Keratinocyte (primary cell): ENCODE measurements around the gene EFNB2. TPM values are rescaled to one million over a fixed set of nuclear protein-coding genes. Genes with fewer than 3 reads are reported as not detected.

ENCODE experiments used
- DNase-seq: peaks from one replicate; pipeline ENCODE4 v3.0.0-alpha.2; 2011; ENCODE audit warnings: low read depth, missing footprints, low spot score
- FAIRE-seq: peaks from 2 replicates; lab custom pipeline; 2011; peaks lifted over from hg19 to GRCh38; lab: Jason Lieb, UNC
- H2AFZ ChIP-seq: 2 replicates; pipeline ENCODE4 v1.6.0; 2012; ENCODE audit warnings: low read length, control low read depth, inconsistent platforms; ENCODE audit not compliant: control insufficient read depth
- H3K27ac ChIP-seq: 2 replicates; pipeline ENCODE4 v1.5.1; 2011; ENCODE audit warnings: low read length; ENCODE audit not compliant: control insufficient read depth, insufficient read depth
- H3K27me3 ChIP-seq: 3 replicates; pipeline ENCODE4 v1.6.0; 2011; ENCODE audit warnings: low read length; ENCODE audit not compliant: control insufficient read depth, insufficient read depth; ENCODE audit errors: extremely low read depth
- H3K36me3 ChIP-seq, 2 experiments: 2 replicates in 1 of 2; 3 replicates in 1 of 2; pipeline ENCODE4 v1.5.1; 2011; ENCODE audit warnings: low read length in 2 of 2, mild to moderate bottlenecking in 1 of 2; ENCODE audit not compliant: control insufficient read depth in 2 of 2, insufficient read depth in 2 of 2; ENCODE audit errors: extremely low read depth in 1 of 2
- H3K4me1 ChIP-seq: 3 replicates; pipeline ENCODE4 v1.5.1; 2011; ENCODE audit warnings: low read length; ENCODE audit not compliant: control insufficient read depth, insufficient read depth; ENCODE audit errors: extremely low read depth
- H3K4me2 ChIP-seq: 3 replicates; pipeline ENCODE4 v1.6.0; 2011; ENCODE audit warnings: low read depth, low read length; ENCODE audit not compliant: control insufficient read depth, insufficient read depth; ENCODE audit errors: extremely low read depth
- H3K4me3 ChIP-seq, 3 experiments: fragments of 200-600 bp in 1 of 3; sonication (generic) in 1 of 3; 2 replicates in 2 of 3; 3 replicates in 1 of 3; pipeline ENCODE4 v1.5.1; 2011 to 2016; ENCODE audit warnings: low read length in 3 of 3, mild to moderate bottlenecking in 3 of 3, control low read depth in 2 of 3, inconsistent platforms in 1 of 3, low read depth in 1 of 3, mixed read lengths in 1 of 3, mixed run types in 1 of 3, moderate library complexity in 1 of 3; ENCODE audit not compliant: control insufficient read depth in 2 of 3, insufficient read depth in 2 of 3; ENCODE audit errors: extremely low read depth in 1 of 3
- H3K79me2 ChIP-seq: 2 replicates; pipeline ENCODE4 v1.6.0; 2012; ENCODE audit warnings: low read length; ENCODE audit not compliant: control insufficient read depth, insufficient read depth
- H3K9ac ChIP-seq: 3 replicates; pipeline ENCODE4 v1.6.0; 2011; ENCODE audit warnings: low read length; ENCODE audit not compliant: control insufficient read depth, insufficient read depth; ENCODE audit errors: extremely low read depth
- H3K9me1 ChIP-seq: 3 replicates; pipeline ENCODE4 v1.6.0; 2011; ENCODE audit warnings: low read length; ENCODE audit not compliant: control insufficient read depth, insufficient read depth; ENCODE audit errors: extremely low read depth
- H3K9me3 ChIP-seq: 2 replicates; pipeline ENCODE4 v1.5.1; 2012; ENCODE audit warnings: low read depth, low read length; ENCODE audit not compliant: control insufficient read depth
- H4K20me1 ChIP-seq: 3 replicates; pipeline ENCODE4 v1.6.0; 2011; ENCODE audit warnings: low read length; ENCODE audit not compliant: control insufficient read depth, insufficient read depth; ENCODE audit errors: extremely low read depth
- EZH2 ChIP-seq: IDR thresholded peaks from one replicate; pipeline ENCODE4 v1.6.1; 2012; ENCODE audit warnings: inconsistent platforms, mild to moderate bottlenecking, low read length, moderate library complexity
- dilution Hi-C: fragments of 300-500 bp; cut with MboI; formaldehyde crosslinking; loops from one replicate; pipeline ENCODE4 v1.7.0; 2020; ENCODE audit warnings: low sequenced_read_pairs; ENCODE audit not compliant: extremely low pct_ligation_motif_present
- polyA plus RNA-seq, 5 experiments: library from polyadenylated mRNA; depleted of rRNA in 3 of 5; stranded (reverse) in 3 of 5; stranded (forward) in 1 of 5; unstranded in 1 of 5; fragments of >200 nt; gene quantifications; 1 replicate in 1 of 5; 2 replicates in 3 of 5; 3 replicates in 1 of 5; pipeline versions ENCODE4 v1.2.1 to v1.2.3, GENCODE V29; 2011 to 2012; ENCODE audit warnings: missing spikeins in 2 of 5, low read depth in 1 of 5, low replicate concordance in 1 of 5
- TF ChIP-seq, protein P1 (sequence below), 3 experiments: IDR thresholded peaks in 1 of 3; conservative IDR thresholded peaks in 1 of 3; optimal IDR thresholded peaks in 1 of 3; 2 replicates in 2 of 3; 3 replicates in 1 of 3; pipeline versions ENCODE3 to v1.5.1; 2011; ENCODE audit warnings: low read length in 3 of 3, mild to moderate bottlenecking in 3 of 3, moderate library complexity in 2 of 3, control low read depth in 1 of 3, inconsistent platforms in 1 of 3; ENCODE audit not compliant: insufficient read depth in 2 of 3; ENCODE audit errors: extremely low read depth in 1 of 3

EFNB2 gene
- polyA plus RNA-seq, 1 donor (not counting 4 experiments of a cell fraction or from before 2014, with no cell fraction given) = 38.9 TPM

DNA sequence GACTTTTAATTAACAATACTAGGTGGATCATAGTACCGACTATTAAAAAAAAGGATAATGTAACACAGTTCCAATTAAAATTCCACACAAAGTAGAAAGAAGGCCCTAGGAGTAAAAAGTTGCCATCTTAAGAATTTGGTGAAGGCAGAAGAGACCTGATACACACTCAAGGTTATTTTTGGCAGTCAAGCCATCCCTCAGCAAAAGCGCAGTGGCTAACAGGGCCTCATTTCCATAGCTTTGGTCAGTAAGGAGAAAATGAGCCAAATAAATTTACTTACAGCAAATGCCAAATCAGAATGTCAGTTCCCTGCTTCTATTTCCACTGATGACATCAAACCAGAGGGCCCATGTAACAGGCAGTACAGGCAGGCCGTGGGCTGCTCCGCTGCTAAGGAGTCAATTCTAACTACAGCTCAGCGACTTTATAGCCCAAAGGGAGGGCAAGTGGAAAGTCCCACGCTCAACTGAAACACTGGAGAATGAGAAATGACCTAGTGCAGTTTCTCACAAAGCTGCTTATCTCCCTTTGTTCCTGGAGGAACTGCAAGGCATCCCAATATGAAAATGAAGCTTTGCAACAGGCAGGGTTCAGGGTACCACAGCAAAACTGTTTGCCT, 26.2 kb upstream of the EFNB2 start:
- no peak overlapping the region for H2AFZ ChIP-seq
- DNase-seq (no peak), FAIRE-seq (no peak)
- dilution Hi-C loops = no loop called here
- H3K27me3 ChIP-seq = no peaks in the 10 kb centered on the region
- peak overlapping the region; percentile 10 for H3K27ac ChIP-seq
- H3K9me1 ChIP-seq = no peaks in the 10 kb centered on the region
- H3K4me3 ChIP-seq = peak overlapping the region in 1 of 3 experiments; percentile 3
- TF ChIP-seq, protein P1, sequence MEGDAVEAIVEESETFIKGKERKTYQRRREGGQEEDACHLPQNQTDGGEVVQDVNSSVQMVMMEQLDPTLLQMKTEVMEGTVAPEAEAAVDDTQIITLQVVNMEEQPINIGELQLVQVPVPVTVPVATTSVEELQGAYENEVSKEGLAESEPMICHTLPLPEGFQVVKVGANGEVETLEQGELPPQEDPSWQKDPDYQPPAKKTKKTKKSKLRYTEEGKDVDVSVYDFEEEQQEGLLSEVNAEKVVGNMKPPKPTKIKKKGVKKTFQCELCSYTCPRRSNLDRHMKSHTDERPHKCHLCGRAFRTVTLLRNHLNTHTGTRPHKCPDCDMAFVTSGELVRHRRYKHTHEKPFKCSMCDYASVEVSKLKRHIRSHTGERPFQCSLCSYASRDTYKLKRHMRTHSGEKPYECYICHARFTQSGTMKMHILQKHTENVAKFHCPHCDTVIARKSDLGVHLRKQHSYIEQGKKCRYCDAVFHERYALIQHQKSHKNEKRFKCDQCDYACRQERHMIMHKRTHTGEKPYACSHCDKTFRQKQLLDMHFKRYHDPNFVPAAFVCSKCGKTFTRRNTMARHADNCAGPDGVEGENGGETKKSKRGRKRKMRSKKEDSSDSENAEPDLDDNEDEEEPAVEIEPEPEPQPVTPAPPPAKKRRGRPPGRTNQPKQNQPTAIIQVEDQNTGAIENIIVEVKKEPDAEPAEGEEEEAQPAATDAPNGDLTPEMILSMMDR (optimal IDR thresholded peaks at IDR 0.05 in 1 of 3, IDR thresholded peaks at IDR 0.05 in 1 of 3, conservative IDR thresholded peaks at IDR 0.05 in 1 of 3; ENCODE audit: extremely low read depth in 1 of 3, insufficient read depth in 2 of 3, low read length in 3 of 3) = no peak
- TF ChIP-seq EZH2 = no peak
- H3K79me2 ChIP-seq = peaks cover 97% of the 10 kb centered on the region
- no peak overlapping the region for H3K9ac ChIP-seq
- H3K9me3 ChIP-seq = no peaks in the 10 kb centered on the region
- H4K20me1 ChIP-seq = peaks cover 46% of the 10 kb centered on the region
- H3K36me3 ChIP-seq = peaks cover 10% of the 10 kb centered on the region in 2 experiments
- H3K4me1 ChIP-seq = peaks cover 18% of the 10 kb centered on the region
- H3K4me2 ChIP-seq = no peak overlapping the region

DNA sequence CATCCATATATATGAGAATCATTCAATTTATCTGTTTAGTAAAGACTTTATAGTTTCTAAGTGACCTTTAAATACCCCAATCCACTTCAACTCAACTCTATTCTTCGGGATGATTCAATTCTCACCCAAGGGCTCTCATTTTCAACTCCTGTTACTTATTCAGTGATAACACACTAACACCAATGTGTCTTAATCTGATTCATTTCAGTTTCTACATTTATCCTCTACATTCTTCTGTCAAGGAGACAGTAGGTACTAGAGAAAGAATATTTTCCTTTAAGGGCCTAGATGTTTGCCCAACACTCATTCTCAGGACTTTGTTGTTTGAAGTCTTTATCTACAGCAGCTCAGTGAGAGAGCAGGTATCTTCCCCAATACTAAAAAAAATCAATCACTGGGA, 25.4 kb upstream of the EFNB2 start:
- dilution Hi-C loops = no loop called here
- Histone ChIP-seq H3K79me2 (peaks cover 96% of the 10 kb centered on the region), H3K4me3 (no peak overlapping the region), H3K27ac (no peak overlapping the region), H3K4me1 (peaks cover 14% of the 10 kb centered on the region), H3K9ac (no peak overlapping the region), H4K20me1 (peaks cover 39% of the 10 kb centered on the region), H3K27me3 (no peaks in the 10 kb centered on the region), H3K36me3 (peaks cover 12 to 13% of the 10 kb centered on the region in 2 experiments), H2AFZ (no peak overlapping the region), H3K9me3 (no peaks in the 10 kb centered on the region), H3K4me2 (no peak overlapping the region), H3K9me1 (no peaks in the 10 kb centered on the region)
- no peak for DNase-seq
- FAIRE-seq = no peak
- TF ChIP-seq EZH2 = no peak
- TF ChIP-seq, protein P1 (optimal IDR thresholded peaks at IDR 0.05 in 1 of 3, IDR thresholded peaks at IDR 0.05 in 1 of 3, conservative IDR thresholded peaks at IDR 0.05 in 1 of 3; ENCODE audit: extremely low read depth in 1 of 3, insufficient read depth in 2 of 3, low read length in 3 of 3) = no peak
